GM18858 (cell line): ENCODE data around the gene LCTL.

Experiments used
- ATAC-seq: cut with Tn5 transposase; IDR thresholded peaks from one replicate; pipeline ENCODE4 v1.9.1; 2021; ENCODE audit not compliant: unreplicated experiment

The LCTL gene

GRCh38 chr15:66565741-66566144 is at the start of gene LCTL:
Gene LCTL (minus strand): TSS chr15:66565998. CDS start chr15:66565365, 633 bp downstream.
- no peak for ATAC-seq

- no peak for ATAC-seq
Measured at GRCh38 chr15:66614951-66615760, 49.4 kb upstream of the LCTL start.

- ATAC-seq, result no peak
Measured at GRCh38 chr15:66614456-66614855, 48.7 kb upstream of the LCTL start.

DNA sequence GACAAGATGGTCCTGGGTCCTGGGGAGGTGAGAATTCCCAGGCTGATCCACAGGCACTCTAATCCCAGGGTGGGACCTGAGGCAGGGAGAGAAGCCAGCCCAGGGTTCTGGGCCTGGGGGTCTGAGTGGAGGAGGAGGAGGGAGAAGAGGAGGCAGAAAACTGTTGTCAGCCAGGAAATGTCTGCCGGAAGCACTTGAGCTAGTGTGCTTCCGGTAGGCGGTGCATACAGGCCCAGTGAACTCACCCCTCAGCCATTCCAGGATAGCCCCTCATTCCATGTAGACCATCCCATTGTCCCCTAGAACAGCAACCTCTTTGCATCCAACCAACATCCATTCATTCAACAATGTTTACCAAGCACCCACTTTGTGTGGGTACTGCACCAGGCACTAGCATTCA is 47.9 kb upstream of the LCTL start:
- ATAC-seq, result no peak

GRCh38 chr15:66611257-66612053 is 45.7 kb upstream of the LCTL start:
- ATAC-seq, result no peak

DNA sequence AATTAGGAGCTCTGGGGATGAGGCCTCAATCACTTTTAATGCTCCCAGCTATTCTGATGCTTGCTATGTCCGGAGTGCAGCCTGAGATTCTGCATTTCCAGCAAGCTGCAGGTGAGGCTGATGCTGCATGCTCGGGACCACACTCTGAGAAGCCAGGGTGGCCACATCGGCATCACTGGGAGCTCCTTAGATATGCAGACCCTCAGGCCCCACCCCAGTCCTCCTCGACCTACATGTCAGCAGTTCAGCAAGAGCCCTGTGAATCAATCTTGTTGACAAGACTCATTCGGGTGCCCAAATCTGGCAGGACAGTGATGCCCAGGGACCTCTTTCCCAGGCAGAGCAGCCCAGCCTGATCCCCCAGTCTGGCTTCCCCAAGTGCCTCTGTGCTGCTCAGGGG is 44.1 kb upstream of the LCTL start:
- no peak for ATAC-seq

DNA sequence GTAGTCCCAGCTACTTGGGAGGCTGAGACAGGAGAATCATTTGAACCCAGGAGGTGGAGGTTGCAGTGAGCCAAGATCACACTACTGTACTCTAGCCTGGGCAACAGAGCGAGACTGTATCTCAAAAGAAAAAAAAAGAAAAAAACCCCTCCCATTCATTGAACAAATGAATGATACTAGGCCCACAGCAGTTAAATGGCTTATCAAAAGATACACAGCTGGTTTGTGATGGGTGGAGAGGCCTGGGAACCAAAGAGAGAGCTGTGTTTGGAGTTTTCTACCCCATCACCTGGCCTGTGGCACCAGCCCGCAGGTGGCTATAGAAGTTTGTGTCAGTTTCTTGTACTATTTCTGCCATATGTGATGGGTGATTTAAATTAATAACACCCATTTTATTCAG is 43.1 kb upstream of the LCTL start:
- ATAC-seq, result no peak

GRCh38 chr15:66608159-66608558 is 42.4 kb upstream of the LCTL start:
- no peak for ATAC-seq

DNA sequence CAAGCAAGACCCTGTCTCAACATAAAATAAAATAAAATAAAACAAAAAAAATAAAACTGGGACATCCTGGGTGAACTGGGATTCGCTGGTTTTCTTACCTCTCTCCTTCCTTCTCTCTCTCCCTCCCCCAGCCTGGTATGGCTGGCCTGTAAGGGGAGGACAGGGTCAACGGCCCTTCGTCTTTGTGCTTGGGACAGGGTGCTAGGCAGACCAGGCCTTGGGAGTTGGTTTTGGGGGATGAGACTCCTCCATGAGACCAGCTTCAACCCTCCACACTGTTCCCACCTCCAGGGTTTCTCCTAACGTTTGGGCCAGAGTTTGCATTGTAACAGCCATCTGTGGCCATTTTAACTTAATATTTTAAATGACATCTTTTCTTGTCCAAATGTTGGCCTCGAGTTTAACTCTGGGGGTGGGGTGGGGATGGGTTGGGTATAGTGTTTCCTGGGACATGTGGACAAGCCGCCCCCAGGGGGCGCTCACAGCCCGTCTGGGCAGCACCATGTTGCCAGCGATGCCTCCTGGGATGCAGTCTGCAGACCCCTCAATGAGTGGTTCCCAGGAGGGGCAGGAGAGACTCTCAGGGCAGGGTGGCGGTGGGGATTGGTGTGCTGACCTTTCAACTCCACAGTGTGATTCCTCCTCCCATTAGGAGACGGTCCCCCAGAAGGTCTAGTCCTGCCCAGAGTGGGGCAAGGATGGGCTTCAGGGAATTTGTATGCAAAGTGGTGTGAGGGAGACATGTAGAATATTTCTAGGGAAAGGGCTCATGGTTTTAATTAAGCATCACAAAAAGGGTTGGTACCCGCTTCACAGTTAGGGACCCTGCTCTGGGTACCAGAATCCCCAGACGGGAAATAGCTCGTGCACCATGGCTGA is 37.7 kb upstream of the LCTL start:
- no peak for ATAC-seq

DNA sequence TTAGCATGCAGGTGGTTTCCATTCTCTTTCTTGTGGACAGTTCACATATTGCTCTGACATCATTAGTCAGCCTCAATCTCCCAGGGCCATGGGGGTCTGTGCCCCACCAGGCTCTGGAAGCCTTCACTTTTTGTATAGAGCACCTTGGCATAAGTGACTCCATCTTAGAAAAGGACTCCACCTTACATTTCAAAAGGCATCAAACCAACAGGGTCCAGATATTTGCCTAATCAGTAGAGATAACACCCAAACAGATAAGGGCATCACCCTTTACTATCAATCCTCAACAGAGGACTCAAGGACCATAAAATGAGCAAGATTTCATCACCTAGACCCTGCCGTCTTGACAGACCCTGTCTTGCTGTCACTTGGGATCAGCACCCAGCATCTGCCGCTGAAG is 35.7 kb upstream of the LCTL start:
- ATAC-seq, result no peak

DNA sequence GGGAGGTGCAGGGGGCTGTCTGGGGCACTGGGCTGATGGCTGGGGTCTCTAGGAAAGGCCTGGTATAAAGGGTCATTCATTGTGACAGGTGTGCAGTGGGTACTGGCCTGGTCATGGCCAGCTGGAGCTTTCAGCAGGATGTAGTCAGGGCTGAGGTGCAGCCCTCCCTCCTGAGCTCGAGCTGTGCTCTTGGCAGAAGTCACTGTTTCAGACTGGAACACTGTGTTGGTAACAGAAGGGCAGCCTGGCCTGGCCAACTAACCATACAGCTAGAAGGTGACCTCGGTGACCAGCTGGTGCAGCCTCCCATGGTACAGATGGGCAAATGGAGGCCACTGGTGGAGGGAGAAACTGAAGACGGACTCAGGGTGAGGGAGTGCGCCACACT is 34.4 kb upstream of the LCTL start:
- ATAC-seq, result no peak

DNA sequence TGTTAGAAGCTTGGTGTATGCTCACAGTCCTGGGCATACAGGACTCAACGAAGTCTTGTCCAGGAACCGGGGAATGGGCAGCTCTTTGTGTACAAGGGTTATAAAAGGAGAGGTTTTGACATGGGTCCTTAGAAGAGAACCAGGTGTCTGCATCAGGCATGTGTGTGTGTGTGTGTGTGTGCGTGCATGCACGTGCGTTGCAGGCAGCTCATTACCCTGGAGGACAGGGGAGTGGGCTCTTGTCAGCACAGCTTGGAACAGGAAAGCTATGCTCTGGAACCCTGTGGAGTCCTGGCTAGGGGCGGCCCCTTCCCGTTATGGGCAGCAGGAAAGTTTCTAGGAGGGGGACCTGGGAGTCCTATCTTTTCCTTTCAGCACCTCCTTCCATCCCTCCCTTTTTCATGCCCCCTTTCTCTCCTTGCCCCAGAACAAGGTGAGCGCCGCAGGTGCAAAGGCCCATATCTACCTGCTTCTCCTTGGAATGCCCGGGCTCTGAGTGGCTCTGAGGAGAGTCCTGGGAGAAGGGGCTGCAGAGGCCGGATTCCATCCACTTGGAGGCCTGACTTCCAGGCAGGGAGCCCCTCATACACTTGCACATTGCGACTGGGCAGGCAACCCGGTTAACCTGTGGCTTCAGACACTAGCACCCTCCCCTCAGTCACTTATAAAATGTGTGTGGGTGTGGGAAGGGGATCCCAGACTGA is 33.9 kb upstream of the LCTL start:
- ATAC-seq, result no peak

DNA sequence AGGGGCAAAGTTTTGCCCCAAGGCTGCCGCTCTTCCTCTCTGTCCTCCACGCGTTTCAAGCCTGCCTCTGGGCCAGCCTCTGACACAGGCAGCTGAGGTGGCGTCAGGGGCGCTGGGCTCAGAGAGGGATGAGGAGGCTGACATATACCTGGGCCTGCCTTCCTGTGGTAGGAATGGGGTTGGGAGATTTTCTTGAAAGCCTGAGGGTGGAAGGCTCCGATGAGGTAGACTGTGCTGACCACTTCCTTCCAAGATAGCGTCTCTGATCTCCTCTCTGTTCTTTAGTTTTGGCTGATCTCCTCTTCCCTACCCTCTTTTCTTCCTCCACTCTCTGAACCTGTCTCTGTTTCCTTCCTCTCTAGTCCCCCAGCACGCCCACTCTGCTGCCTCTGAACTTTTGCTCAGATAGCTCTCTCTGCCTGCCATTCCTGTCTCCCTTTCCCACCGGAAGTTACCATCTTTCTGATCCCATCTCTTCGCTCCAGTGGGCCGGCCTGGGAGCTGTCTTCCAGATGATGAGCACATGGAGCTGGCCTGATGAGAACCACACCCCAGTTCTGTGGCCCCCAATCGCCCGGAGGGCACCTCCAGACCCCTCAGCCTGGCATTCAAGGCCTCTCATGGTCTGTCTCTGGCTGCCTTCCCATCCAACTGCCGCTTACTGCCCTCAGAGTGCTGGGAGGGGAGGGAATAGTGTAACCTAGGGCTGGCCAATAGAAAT is 32.5 kb upstream of the LCTL start:
- ATAC-seq, result no peak

GRCh38 chr15:66595931-66596545 is 30.2 kb upstream of the LCTL start:
- ATAC-seq, result no peak

- ATAC-seq, result no peak
Measured at GRCh38 chr15:66595332-66595731, 29.5 kb upstream of the LCTL start.

GRCh38 chr15:66594836-66595235 is 29.0 kb upstream of the LCTL start:
- ATAC-seq, result no peak

DNA sequence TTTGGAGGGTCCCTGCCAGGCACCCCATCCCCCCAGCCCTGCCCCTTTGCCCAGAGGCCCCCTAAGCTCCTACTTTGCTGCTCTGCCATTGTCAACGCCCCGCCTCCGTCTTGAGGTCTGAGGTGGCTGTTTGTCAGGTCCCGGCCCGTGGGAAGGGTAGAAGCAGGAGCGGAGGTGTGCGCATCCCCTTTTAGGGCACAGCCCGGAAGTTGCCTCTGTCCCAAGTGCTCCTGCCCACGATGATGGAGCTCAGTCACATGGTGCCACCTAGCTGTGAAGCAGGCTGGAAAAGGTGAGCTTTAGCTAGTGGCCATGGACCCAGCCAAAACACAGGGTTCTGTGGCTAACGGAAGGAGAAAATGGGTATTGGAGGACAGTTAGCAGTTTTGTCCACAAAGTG is 28.5 kb upstream of the LCTL start:
- ATAC-seq, result no peak

DNA sequence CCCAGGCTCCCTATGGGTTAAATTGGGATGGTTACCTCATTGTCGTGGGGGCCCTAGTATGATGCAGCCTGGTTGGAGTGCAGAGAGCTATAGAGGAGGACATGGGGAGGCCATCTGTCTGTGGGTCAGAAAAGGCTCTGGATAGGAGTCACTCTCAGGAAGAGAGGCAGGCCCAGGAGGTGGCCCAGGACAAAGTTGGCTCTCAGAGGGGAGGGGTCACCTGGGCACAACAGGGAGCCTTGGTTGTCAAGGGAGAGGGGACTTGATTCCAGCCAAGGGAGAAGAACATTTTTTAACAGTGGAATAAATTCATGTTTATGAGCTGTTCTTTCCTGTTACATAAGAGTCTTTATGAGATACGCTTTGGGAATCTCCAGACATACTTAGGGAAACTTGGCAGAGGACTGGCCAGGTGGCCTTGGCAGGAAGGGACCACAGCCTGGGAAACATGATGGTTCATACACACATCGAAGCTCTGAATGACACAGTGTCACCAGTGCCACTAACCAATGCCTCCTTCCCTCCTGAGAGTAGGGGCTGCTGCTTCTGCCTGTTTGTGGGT is 27.5 kb upstream of the LCTL start:
- no peak for ATAC-seq

DNA sequence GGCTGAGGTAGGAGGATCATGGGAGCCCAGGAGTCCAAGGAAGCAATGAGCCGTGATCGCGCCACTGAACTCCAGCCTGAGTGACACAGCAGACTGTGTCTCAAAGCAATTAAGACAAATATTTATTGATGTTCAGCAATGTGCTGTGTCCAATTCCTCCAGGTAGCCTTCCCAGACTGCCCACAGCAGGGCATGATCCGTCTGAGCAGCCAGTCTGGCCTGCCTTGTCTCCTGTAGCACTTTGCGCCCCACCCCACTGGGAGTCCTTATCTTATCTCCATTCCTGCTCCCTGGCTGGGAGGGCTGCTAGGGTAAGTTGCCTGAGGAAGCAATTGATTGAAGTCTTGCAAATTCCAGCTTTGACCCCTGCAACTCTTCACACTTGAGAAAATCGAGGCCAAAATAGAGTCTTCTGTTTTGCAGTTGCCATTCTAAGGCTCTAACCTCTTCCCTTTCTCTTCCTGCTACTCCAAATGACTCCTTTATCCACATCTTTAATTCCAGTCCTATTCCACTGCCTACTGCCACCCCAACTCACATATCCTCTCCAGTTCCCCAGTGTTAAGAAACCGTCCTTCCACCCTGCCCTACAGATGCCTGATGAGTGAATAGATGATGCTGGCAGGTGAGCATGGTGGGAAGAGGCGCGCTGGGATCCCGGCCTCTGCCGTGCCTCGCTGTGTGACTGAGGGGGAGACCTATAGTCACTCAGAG is 26.9 kb upstream of the LCTL start:
- no peak for ATAC-seq
